Peyer's patch (tissue), 4 donors: ENCODE results near the gene INTS1. TPM values are rescaled to one million over a fixed set of nuclear protein-coding genes. Genes with fewer than 3 reads are reported as not detected.
A peak's percentile ranks its signal among the peaks of the same experiment; 100 is the strongest.

Experiments used
- DNase-seq, 3 donors: peaks; one replicate each; pipeline ENCODE4 v3.0.0-alpha.2; 2017 to 2019
- H3K27ac ChIP-seq, 4 donors: fragments of 200-600 bp; sonication (generic); one replicate each; pipeline ENCODE4 v1.5.1; 2016 to 2019
- H3K27me3 ChIP-seq, 2 donors: fragments of 200-600 bp; sonication (generic); one replicate each; pipeline ENCODE4 v1.5.1; 2019
- H3K36me3 ChIP-seq, 3 donors: fragments of 200-600 bp; sonication (generic); one replicate each; pipeline ENCODE4 v1.5.1; 2016 to 2019
- H3K4me1 ChIP-seq, 4 donors: fragments of 200-600 bp; sonication (generic); one replicate each; pipeline ENCODE4 v1.5.1; 2016 to 2019
- H3K4me3 ChIP-seq, 4 donors: fragments of 200-600 bp; sonication (generic); 1 replicate in 3 of 4; 2 replicates in 1 of 4; pipeline ENCODE4 v1.5.1; 2016 to 2019; ENCODE audit warnings: mild to moderate bottlenecking in 1 of 4
- H3K9me3 ChIP-seq, 4 donors: fragments of 200-600 bp; sonication (generic); one replicate each; pipeline ENCODE4 v1.5.1; 2016 to 2019; ENCODE audit warnings: mild to moderate bottlenecking in 1 of 4
- CTCF ChIP-seq, 6 experiments: fragments of 450-650 bp in 4 of 6; fragments of 200-600 bp in 2 of 6; sonication (generic) in 1 of 6; IDR thresholded peaks; one replicate each; pipeline ENCODE4 v1.5.1; 2017 to 2019; ENCODE audit warnings: antibody characterized with exemption in 6 of 6, mild to moderate bottlenecking in 3 of 6, moderate library complexity in 1 of 6
- POLR2A ChIP-seq, 2 donors: fragments of 450-650 bp; IDR thresholded peaks; one replicate each; pipeline ENCODE4 v1.5.1; 2017; ENCODE audit warnings: antibody characterized with exemption in 2 of 2, mild to moderate bottlenecking in 2 of 2, moderate library complexity in 2 of 2
- total RNA-seq, 4 donors: library from RNA; depleted of rRNA; stranded (reverse); fragments of >200 nt; gene quantifications; one replicate each; pipeline ENCODE4 v1.1.0, GENCODE V29; 2016

INTS1 gene
- total RNA-seq, 4 donors from 2014 or later, result 84.4 to 192 (median 108) TPM

- H3K9me3 ChIP-seq, result no peaks in the 10 kb centered on the region
- peak; percentile 69 to 88 (median 83) for DNase-seq
- no peak overlapping the region for H3K27ac ChIP-seq
- no peak overlapping the region for H3K4me3 ChIP-seq
- peak; percentile 67 to 97 (median 91) for TF ChIP-seq CTCF (IDR thresholded peaks at IDR 0.05)
- no peak for TF ChIP-seq POLR2A (IDR thresholded peaks at IDR 0.05)
- peaks cover 0 to 12% (median 3%) of the 10 kb centered on the region in 4 donors for H3K4me1 ChIP-seq
- H3K36me3 ChIP-seq, result peaks cover 0 to 11% (median 0%) of the 10 kb centered on the region in 3 donors
- H3K27me3 ChIP-seq, result no peaks in the 10 kb centered on the region
Observed at GRCh38 chr7:1432411-1433082, 71.6 kb downstream of the INTS1 start.

GRCh38 chr7:1431634-1432380, 72.4 kb downstream of the INTS1 start:
- Histone ChIP-seq H3K9me3 (no peaks in the 10 kb centered on the region), H3K27ac (no peak overlapping the region), H3K4me3 (no peak overlapping the region), H3K36me3 (peaks cover 0 to 4% (median 0%) of the 10 kb centered on the region in 3 donors), H3K4me1 (peaks cover 0 to 12% (median 3%) of the 10 kb centered on the region in 4 donors), H3K27me3 (no peaks in the 10 kb centered on the region)
- no peak for DNase-seq
- TF ChIP-seq CTCF (IDR thresholded peaks at IDR 0.05) (no peak), POLR2A (IDR thresholded peaks at IDR 0.05) (no peak)

GRCh38 chr7:1431226-1431625, 73.0 kb downstream of the INTS1 start:
- Histone ChIP-seq H3K9me3 (no peaks in the 10 kb centered on the region), H3K36me3 (no peaks in the 10 kb centered on the region), H3K27me3 (no peaks in the 10 kb centered on the region), H3K27ac (no peak overlapping the region), H3K4me3 (no peak overlapping the region), H3K4me1 (peaks cover 0 to 12% (median 3%) of the 10 kb centered on the region in 4 donors)
- DNase-seq, result no peak
- TF ChIP-seq CTCF (IDR thresholded peaks at IDR 0.05), result no peak
- TF ChIP-seq POLR2A (IDR thresholded peaks at IDR 0.05), result no peak

GRCh38 chr7:1430056-1430845, 73.9 kb downstream of the INTS1 start:
- no peak overlapping the region for H3K4me3 ChIP-seq
- no peaks in the 10 kb centered on the region for H3K27me3 ChIP-seq
- no peak for DNase-seq
- no peak for TF ChIP-seq CTCF (IDR thresholded peaks at IDR 0.05)
- TF ChIP-seq POLR2A (IDR thresholded peaks at IDR 0.05), result no peak
- H3K4me1 ChIP-seq, result peaks cover 0 to 12% (median 3%) of the 10 kb centered on the region in 4 donors
- no peaks in the 10 kb centered on the region for H3K9me3 ChIP-seq
- H3K27ac ChIP-seq, result no peak overlapping the region
- H3K36me3 ChIP-seq, result no peaks in the 10 kb centered on the region

GRCh38 chr7:1428941-1429501, 75.2 kb downstream of the INTS1 start:
- DNase-seq, result no peak
- Histone ChIP-seq H3K27ac (no peak overlapping the region), H3K9me3 (no peaks in the 10 kb centered on the region), H3K4me3 (no peak overlapping the region), H3K36me3 (no peaks in the 10 kb centered on the region), H3K27me3 (no peaks in the 10 kb centered on the region), H3K4me1 (peaks cover 0 to 12% (median 3%) of the 10 kb centered on the region in 4 donors)
- TF ChIP-seq CTCF (IDR thresholded peaks at IDR 0.05), result no peak
- no peak for TF ChIP-seq POLR2A (IDR thresholded peaks at IDR 0.05)
